ENCODE results near the gene HTR7.

HTR7 gene

GRCh38 chr10:90732581-90732980 is 125.3 kb downstream of the HTR7 start:
- FAIRE-seq, result no peak

GRCh38 chr10:90723416-90724068 is 134.3 kb downstream of the HTR7 start:
- no peak for FAIRE-seq

GRCh38 chr10:90722832-90723231 is 135.0 kb downstream of the HTR7 start:
- no peak for FAIRE-seq

- no peak for FAIRE-seq
These were observed 139.7 kb downstream of the HTR7 start for GRCh38 chr10:90718182-90718581.

GRCh38 chr10:90712529-90712928 is 145.3 kb downstream of the HTR7 start:
- no peak for FAIRE-seq

GRCh38 chr10:90709727-90710126 is 148.1 kb downstream of the HTR7 start:
- FAIRE-seq, result no peak

GRCh38 chr10:90707657-90708056 is 150.2 kb downstream of the HTR7 start:
- no peak for FAIRE-seq

- no peak for FAIRE-seq
These were observed 156.4 kb downstream of the HTR7 start for GRCh38 chr10:90701428-90701827.

GRCh38 chr10:90695915-90696676 is 161.7 kb downstream of the HTR7 start:
- no peak for FAIRE-seq

All from islet of Langerhans (tissue), 1 donor.